Anterior cingulate cortex (tissue), 58 donors: ENCODE data around the gene MCAT.
A peak's percentile ranks its signal among the peaks of the same experiment; 100 is the strongest.

Experiments
- DNase-seq, 58 donors: peaks; one replicate each; lab custom pipeline; 2025; lab: John Stamatoyannopoulos, UW

The MCAT gene, protein sequence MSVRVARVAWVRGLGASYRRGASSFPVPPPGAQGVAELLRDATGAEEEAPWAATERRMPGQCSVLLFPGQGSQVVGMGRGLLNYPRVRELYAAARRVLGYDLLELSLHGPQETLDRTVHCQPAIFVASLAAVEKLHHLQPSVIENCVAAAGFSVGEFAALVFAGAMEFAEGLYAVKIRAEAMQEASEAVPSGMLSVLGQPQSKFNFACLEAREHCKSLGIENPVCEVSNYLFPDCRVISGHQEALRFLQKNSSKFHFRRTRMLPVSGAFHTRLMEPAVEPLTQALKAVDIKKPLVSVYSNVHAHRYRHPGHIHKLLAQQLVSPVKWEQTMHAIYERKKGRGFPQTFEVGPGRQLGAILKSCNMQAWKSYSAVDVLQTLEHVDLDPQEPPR

DNA sequence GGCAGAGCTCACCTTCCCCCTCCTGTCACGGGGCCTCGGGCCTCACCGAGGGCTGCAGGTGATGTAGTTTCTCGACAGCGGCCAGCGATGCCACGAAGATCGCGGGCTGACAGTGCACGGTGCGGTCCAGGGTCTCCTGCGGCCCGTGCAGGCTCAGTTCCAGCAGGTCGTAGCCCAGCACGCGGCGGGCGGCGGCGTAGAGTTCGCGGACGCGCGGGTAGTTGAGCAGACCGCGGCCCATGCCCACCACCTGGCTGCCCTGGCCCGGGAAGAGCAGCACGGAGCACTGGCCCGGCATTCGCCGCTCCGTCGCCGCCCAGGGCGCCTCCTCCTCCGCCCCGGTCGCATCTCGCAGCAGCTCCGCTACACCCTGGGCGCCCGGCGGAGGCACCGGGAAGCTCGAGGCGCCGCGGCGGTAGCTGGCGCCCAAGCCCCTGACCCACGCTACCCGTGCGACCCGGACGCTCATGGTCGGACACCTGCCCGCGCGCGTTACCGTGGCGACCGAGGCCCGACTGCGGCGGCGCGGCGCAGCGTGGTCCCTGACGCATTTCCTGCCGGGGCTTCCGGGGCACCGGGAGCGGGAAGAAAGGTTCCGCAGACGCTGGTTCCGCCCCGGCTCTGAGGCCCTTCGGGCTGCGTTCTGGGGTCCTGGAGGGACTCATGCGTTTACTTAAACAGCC is at the start of gene MCAT:
MCAT (minus strand) TSS at position 519 of the 683 bp plus-strand sequence; CDS start at position 469, 50 bp downstream.
- peak in 57 of 58 donors; percentile 27 to 94 (median 77) for DNase-seq

DNA sequence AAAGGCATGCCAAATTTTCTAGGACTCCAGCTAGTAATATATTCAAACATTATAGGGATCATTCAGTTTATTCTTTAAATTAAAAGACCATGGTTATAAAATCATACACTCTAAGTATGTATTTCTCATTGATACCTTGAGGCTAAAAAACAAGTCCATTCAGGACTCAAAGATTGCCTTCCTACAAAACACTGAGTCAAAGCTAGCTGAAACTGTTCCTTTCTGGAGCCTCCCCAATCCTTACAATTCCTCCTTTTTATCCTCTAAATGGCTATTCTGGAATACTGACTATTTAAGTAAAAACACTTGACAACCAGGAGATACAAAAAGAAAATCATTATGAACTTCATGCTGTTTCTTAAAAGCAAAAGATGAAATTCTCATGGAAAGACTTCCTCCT is 48.6 kb upstream of the MCAT start:
- DNase-seq: no peak

DNA sequence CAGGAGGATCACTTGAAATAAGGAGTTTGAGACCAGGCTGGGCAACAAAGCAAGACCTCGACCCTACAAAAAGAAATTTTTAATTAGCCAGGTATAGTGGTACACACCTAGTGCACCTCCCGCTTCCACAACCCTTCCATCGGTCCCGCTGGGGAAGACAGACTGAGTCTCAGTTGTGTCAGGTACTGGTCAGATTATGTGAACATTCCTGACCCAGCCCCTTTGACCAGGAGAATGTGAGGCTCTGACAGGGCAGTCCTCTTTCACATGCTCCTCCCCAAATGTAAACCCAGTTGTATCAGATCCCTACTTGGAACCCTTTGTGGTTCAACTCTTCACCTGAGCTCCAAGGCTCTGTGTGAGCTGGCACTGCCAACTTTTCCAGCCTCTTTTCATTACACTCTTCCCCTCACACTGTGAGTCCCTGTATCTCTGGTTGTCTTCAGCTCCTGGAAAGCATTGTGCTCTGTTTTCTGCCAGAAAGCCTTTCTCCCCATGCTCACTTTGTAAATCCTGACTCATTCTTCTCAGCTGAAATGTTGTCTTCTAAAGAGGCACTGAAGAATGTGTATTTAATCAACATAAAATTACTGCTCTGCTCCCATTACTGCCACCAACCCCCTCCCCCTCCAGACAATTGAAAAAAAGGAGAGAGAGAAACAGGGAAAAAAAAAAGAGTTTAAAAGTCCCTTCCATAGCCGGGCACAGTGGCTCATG is 45.8 kb upstream of the MCAT start:
- no peak for DNase-seq

DNA sequence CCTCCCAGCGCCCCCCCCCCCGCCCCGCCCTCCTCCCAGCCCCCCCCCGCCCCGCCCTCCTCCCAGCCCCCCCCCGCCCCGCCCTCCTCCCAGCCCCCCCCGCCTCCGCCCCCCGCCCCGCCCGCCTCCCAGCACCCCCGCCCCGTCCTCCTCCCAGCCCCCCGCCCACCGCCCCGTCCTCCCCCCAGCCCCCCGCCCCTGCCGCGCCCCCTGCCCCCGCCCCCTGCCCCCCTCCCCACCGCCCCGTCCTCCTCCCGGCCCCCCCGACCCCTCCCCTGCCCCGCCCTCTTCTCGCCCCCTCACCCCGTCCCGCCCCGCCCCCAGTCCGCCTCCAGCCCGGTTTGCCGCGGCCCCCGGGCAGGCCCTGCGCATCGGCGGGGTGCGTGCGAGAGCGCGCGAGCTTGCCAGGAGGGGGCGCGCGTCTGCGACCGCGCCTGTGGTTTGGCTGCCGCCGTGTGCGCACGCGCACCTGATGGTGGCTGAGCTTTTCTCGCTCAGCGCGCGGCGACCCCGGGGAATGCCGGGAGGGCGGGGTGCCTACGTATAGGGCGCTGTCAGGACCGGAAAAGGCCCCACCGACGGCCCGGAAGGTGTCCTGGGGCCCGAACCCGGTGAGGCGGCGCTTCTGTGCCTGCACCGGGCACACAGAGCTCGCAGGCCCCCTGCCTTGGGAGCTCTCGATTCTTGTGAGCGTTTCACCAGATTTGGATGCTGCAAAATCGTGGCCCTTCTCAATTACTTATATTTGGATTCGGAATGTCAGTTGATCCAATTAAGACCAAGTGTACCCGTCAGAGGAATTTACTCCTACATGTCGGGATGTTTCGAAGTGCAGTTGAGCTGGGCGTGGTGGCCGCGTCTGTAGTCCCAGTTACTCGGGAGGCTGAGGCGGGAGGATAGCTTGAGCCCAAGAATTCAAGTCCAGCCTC is 44.2 kb upstream of the MCAT start:
- peak; percentile 43 to 96 (median 90) for DNase-seq

DNA sequence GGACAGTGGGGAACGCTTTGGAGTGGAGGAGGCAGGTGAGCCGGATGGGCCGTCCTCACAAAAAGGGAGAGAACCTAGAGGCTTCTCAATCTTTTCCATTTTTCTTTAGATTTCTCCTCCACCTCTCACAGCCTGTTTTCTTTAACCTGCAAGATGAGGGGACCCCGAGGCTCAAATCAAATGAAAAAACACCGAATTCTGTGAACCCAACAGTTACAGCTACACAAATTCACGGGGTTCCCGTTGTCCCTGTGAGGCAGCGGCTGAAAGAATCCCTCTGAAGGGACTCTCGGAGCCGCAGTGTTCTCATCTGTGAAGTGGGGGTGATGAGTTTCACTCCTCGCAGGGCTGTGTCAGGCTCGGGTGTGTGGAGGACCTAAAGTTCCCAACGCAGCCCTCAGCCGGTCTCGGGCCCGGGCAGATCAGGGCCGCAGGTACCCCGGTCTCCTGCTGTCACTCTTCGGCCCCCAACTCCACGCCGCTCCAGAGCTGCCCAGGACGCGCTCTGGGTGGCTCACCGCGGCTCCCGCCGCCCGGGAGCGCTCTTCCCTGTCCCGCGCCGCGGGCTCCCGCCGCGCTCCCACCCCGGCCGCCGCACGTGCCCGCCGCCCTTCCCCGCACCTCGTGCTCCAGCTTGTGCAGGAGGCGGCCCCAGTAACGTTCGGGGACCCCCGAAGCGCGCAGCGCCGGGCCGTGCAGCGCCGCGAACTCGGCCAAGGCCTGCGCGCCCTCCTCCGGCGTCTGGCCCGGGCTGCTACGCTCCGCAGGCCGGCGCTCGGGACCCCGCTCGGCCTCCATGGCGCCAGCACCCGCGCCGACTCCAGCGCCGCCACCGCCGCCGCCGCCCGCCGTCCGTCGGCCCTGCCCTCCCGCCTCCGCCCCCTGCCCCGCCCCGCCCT is 43.3 kb upstream of the MCAT start, which contains the start of gene TTLL12:
TTLL12 (minus strand) TSS at position 863 of the 899 bp plus-strand sequence; CDS start at position 798, 65 bp downstream.
- peak in 44 of 58 donors; percentile 5 to 70 (median 50) for DNase-seq

DNA sequence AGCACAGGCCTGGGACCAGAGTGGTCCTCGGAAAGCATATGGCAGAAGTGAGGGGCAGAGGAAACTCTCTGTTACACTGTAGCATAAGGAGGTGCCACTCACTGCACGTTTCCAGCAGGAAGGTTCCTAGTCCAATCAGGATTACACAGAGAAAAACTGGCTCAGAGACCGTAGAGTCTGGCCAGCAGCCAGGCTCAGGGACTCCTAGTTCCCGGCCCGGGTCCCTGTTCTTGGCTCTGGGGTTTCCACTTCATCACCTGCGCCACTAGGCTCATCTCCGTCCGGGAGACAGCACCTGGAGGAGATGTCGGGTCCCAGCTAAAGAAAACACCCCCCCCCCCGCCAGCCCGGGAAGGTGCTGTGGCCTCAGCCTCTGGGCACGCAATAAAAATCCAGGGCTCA is 42.7 kb upstream of the MCAT start:
- DNase-seq: peak in 22 of 58 donors; percentile 4 to 41 (median 23)

DNA sequence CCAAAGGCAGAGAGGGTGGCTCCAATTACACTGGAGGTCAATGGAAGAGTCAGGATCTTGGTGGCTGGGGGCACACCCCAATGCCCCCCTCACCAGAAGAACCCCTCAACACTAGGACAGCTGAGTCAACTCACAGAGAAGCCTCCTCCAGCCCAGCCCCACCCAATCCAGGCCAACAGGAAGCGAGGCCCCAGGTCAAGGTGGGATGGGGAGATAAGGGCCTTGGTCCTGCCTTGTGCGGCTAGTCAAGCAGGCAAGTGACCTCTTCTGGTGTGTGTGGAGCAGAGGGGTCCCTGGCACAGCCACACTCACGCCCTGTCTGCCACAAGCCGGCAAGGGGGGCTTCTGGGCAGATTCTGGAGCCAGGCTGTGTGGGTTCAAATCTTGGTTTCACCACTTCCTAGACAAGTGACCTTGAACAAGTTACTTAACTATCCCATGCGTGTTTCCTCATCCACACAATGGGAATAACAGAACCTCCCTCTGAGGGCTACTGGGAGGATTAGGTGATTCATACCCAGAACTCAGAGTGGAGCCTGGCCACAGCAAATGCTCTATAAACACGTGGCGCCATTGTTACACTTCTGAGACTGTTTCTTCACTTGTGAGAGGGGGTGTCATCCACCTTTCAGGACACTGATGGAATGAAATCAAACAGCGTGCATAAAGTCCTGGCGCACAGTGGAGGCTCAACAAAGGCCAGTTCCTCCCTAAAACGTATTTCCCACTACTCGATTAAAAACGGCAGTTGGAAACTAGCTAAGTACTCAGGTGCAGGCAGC is 40.5 kb upstream of the MCAT start:
- DNase-seq: no peak

DNA sequence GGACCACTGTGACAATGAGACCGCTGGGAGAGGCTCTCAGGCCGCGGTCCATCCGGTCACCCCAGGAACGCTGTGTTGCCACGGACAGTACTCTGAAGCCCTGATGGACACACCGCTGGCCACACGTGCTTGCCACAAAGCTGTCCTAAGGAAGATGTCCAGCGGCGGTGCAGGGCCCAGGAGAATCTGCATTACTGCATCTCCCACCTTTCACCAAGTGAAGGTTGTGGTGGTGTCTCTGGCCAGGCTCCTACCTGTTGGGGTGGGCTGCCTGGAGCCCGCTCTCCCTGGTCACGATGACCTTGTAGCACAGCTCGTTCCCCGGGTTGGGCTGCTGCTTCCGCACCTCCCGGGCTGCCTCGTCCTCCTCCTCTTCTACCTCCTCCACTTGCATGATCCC is 39.5 kb upstream of the MCAT start:
- no peak for DNase-seq

DNA sequence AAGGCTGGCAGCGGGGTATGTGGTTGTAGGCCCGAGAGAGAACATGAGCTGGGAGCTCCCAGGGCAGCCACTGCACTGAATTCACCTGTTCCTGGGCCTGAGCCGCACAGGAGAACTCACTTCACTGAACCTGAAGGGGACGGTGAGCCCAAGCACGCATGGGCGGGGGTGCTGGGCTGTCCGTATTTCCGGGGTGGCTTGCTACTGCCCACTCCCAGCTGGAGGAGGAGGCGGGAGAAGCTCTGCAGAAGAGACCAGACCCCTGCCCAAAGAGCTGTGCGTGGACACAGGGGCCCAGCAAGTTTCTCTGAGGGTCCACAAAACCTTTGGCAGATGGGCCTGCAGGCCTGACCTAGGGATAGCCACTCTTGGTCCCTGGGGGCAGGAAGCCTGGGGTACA is 38.9 kb upstream of the MCAT start:
- DNase-seq: no peak

DNA sequence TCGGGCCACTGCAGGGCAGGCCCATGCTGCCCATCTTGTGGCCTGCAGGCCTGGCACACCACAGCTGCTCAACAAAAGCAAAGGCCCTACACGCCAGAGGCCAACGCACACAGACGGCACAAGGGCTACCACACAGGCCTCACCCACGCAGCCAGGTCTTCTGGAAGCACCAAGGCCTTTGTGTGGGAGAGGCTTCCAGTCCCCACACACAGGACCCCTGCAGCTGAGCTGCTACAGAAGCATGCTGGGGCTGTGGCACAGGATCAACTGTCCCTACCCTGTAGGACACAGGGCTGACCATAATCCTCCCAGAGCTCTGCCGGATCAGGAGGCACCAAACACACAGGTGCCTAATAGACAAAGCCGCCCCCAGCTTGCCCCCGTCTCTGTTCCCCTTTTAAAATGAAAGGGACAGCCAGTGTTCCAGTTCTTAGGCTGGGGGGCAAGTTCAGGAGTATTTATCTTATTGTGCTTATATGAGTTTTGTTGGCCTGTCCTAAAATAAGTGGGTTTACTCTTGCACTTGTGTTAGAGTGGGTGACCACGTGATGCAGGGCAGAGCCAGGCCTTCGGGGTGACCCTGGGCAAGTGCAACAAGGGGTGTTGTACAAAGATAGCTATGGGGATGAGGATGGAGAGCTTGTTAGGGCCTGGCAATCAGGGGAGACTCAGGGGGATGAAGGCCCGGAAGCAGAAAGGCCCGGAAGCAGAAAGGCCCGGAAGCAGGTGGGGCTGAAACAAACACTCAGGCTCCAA is 38.3 kb upstream of the MCAT start:
- no peak for DNase-seq

DNA sequence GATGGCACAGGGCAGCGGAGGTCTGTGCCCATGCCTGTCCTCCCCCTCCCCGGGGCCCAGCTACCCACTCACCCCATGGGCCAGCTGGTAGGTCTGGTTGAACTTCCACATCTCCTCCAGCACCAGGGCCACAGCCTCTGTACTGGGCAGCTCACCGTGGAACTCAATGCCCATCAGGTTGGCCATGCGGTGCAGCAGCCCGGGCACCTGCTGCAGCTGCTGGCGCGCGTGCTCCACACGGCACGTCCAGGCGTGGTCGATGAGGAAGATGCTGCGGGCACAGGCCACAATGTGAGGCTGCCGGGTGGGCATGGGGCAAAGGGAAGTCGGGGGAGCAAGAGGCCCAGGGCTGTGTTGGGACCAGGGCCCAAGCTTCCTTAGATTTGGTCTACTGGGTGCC is 37.5 kb upstream of the MCAT start:
- DNase-seq: no peak

DNA sequence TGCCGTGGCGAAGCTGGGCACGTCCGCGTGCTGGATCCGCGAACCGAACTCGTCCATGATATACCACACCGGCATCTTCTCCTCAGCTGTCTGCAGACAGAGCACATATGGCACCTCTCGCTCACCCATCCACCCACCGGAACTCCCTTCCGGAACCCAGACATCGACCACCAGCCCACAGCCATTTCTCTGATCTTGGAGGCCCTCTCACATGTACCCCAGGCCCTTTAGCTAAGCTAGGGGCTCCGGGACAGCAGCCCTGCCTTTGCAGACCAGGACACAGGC is 36.7 kb upstream of the MCAT start:
- no peak for DNase-seq

DNA sequence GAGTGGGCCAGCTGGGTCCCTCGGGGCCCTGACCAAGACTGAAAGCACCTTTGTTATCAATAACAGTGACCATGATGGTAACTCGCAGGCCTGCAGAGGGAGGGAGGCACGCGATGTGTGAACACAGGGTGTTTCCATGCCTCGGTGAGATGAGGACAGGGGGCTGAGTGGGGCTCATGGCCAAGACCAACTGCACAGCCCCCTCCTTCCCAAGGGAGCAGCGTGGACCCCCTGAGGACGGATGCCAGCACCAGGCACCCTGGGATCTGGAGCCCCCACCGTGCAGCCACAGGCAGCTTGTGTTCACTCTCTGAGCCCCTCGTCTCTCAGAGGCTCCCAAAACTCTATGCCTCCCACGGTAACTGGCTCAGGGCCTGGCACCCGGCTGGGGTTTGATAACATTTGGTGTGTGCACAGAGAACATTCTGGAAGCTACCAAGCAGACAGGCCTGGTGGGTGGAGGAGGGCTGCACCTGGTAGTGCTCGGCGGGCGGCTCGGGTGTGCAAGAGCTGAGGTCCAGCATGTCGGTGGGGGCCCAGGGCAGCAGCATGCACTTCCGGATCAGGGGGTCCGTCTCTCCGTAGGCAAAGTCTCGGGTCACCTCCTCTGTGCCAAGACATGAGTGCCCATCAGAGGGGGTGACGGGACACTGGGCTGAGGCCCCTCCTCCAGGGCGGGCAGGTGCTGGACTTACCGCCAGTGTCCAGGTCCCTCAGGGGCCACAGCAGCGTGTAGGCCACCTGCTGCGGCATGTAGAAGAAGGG is 36.1 kb upstream of the MCAT start:
- DNase-seq: no peak

DNA sequence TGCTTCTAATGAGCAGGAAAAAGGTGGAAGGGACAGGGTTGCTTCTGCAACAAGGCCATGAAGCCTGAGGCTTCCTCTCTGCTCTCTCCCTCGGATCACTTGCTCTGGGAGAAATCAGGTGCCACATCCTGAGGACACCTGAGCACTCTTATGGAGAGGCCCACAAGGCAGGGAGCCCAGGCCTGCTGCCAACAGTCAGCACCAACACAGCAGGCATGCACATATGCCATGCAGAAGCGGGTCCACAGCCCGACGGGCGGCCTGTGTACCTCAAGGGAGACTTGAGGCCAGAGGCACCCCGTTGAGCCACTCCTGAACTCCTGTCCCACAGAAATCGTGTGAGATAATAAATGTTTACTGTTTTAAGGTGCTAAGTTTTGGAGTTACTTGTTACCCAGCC is 34.3 kb upstream of the MCAT start:
- no peak for DNase-seq

DNA sequence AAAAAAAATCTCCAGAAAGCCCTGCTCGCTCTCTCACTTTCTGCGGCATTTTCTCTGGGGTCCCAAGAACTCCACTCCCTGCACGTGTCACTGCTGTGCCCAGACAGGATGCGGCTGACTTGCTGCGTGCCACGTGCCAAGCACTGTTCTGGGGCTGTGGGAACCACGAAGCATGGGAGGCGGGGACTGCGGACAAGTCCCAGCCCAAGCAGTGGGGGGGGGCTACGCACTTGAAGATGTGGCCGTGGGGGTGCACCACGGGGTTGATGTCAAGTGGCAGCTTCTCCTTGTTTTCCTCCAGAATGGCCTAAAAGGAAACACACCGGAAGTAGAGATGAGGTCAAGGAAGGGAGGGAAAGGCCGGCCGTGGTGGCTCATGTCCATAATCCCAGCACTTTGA is 32.9 kb upstream of the MCAT start:
- no peak for DNase-seq

DNA sequence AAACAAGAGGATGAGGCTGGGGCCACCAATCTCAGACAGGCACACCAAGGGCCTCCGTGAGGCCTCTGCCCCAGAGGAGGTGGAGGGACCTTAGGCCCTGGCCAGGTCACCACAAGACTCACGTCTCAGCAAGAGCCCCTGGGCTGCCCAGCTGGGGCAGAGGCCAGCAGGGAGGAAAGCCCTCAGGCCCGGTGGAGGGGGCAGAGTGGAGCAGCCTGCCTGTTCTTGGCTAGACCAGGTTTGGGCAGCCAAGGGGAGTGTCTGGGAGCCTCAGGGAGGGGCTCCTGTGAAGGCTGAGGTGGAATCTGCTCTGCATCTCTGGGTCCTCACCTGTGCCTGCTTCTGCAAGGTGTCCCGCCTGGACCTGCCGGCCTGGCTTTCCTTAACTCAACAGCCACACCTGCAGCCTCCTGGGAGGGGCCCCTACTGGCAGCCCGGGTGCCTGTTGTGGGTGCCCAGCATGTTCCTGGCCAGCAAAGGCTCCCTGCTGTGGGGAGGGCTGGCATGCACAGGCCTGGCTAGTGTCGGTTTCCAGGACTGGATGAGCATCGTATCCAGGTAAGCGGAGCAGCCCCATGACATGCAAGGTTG is 31.8 kb upstream of the MCAT start:
- DNase-seq: no peak
